Kidney (tissue), 14 donors: Measurements from ENCODE around the gene KLHL21. TPM values are rescaled to one million over a fixed set of nuclear protein-coding genes. Genes with fewer than 3 reads are reported as not detected.

Experiments
- DNase-seq, 5 donors: peaks; one replicate each; pipeline ENCODE4 v3.0.0-alpha.2; 2013 to 2020
- FAIRE-seq: peaks from 2 replicates; lab custom pipeline; 2012; peaks lifted over from hg19 to GRCh38; lab: Jason Lieb, UNC
- H3K27ac ChIP-seq, 2 donors: one replicate each; pipeline ENCODE4 v1.7.0; 2013; ENCODE audit warnings: low read depth in 2 of 2, low read length in 2 of 2, inconsistent platforms in 1 of 2
- H3K27me3 ChIP-seq: one replicate; pipeline ENCODE4 v1.7.1; 2013; ENCODE audit warnings: low read length, inconsistent platforms; ENCODE audit not compliant: control insufficient read depth, insufficient read depth
- H3K36me3 ChIP-seq, 3 donors: one replicate each; pipeline versions ENCODE4 v1.7.0 to v1.7.1; 2013; ENCODE audit warnings: low read length in 3 of 3, control low read depth in 1 of 3, inconsistent platforms in 1 of 3; ENCODE audit not compliant: insufficient read depth in 3 of 3, control insufficient read depth in 2 of 3
- H3K4me1 ChIP-seq, 3 donors: one replicate each; pipeline versions ENCODE4 v1.7.0 to v1.7.1; 2013; ENCODE audit warnings: low read length in 3 of 3, inconsistent platforms in 1 of 3, low read depth in 1 of 3; ENCODE audit not compliant: control insufficient read depth in 2 of 3, insufficient read depth in 2 of 3
- H3K4me3 ChIP-seq, 3 donors: one replicate each; pipeline versions ENCODE4 v1.7.0 to v1.8.1; 2013; ENCODE audit warnings: low read length in 3 of 3, control low read depth in 1 of 3, inconsistent platforms in 1 of 3
- H3K9ac ChIP-seq, 3 donors: one replicate each; pipeline versions ENCODE4 v1.7.0 to v1.7.1; 2013; ENCODE audit warnings: low read length in 3 of 3, control low read depth in 1 of 3, inconsistent platforms in 1 of 3
- H3K9me3 ChIP-seq, 3 donors: one replicate each; pipeline versions ENCODE4 v1.7.0 to v1.7.1; 2013; ENCODE audit warnings: low read length in 3 of 3, control low read depth in 1 of 3, inconsistent platforms in 1 of 3; ENCODE audit not compliant: control insufficient read depth in 2 of 3, insufficient read depth in 1 of 3
- intact Hi-C: fragments of 100-400 bp; cut with DNase I; formaldehyde crosslinking; loops from one replicate; pipeline ENCODE4 v1.11.1; 2022
- polyA plus RNA-seq: library from polyadenylated mRNA; stranded (reverse); fragments of 350-450 nt; fragmentation: Illumina TruSeq; extraction: RNeasy Lipid Tissue Mini Kit (QIAGEN cat#74804); gene quantifications from one replicate; pipeline ENCODE4 v1.2.3, GENCODE V29; 2014; ENCODE audit warnings: low read depth, low replicate concordance; ENCODE audit not compliant: insufficient read depth
- total RNA-seq: library from RNA; stranded (reverse); fragmentation: NEBNext Ultra II Directional; extraction: Animal tissue kit (Norgen Biotek cat#: 25700); gene quantifications from one replicate; pipeline ENCODE4 v1.2.1, GENCODE V29; 2021
- TF ChIP-seq, protein P1 (sequence below): IDR thresholded peaks from 3 replicates; pipeline ENCODE4 v1.5.1; 2012; ENCODE audit warnings: mild to moderate bottlenecking, moderate library complexity, borderline replicate concordance; ENCODE audit not compliant: insufficient read depth; ENCODE audit errors: extremely low read depth
- donor health status: control.
- donor health status: control.
- donor health status: control.
- donor health status: control.
- donor health status: control.
- donor health status: DM: yes; HTN: yes; CAD: no.
- donor health status: Normal renal cell carcinoma (clear cell type).

Gene KLHL21
- total and polyA plus RNA-seq, 2 donors from 2014 or later: 13.9 to 25.0 TPM

- no peak for FAIRE-seq
- intact Hi-C loops: no loop called here
- H3K36me3 ChIP-seq: peaks cover 0 to 56% (median 43%) of the 10 kb centered on the region in 3 donors
These were observed 7.5 kb downstream of the KLHL21 start for GRCh38 chr1:6594977-6595740.

DNA sequence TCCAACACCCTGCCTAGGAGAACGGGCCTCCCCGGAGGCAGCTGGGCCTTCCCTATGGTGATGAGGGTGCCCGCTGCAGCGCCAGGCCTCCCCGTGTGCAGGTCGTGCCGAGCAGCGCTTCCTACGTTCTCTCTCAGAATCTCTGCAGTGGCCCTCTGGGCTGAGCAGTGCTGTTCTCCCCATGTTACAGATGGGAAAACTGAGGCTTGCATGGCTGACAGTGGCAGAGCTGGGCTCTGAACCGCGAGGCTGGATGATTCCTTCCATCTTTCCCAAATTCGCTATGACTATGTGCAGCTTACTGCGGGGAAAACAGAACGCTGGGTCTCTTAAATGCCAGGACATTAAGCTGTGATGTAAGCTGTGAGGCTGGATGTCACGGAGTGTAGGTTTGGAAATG is 8.9 kb downstream of the KLHL21 start:
- H3K9me3 ChIP-seq: no peaks in the 10 kb centered on the region
- no peak overlapping the region for H3K9ac ChIP-seq
- no peak overlapping the region for H3K27ac ChIP-seq
- no peak overlapping the region for H3K4me3 ChIP-seq
- intact Hi-C loops: no loop called here
- H3K27me3 ChIP-seq: no peaks in the 10 kb centered on the region
- TF ChIP-seq, protein P1, sequence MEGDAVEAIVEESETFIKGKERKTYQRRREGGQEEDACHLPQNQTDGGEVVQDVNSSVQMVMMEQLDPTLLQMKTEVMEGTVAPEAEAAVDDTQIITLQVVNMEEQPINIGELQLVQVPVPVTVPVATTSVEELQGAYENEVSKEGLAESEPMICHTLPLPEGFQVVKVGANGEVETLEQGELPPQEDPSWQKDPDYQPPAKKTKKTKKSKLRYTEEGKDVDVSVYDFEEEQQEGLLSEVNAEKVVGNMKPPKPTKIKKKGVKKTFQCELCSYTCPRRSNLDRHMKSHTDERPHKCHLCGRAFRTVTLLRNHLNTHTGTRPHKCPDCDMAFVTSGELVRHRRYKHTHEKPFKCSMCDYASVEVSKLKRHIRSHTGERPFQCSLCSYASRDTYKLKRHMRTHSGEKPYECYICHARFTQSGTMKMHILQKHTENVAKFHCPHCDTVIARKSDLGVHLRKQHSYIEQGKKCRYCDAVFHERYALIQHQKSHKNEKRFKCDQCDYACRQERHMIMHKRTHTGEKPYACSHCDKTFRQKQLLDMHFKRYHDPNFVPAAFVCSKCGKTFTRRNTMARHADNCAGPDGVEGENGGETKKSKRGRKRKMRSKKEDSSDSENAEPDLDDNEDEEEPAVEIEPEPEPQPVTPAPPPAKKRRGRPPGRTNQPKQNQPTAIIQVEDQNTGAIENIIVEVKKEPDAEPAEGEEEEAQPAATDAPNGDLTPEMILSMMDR: no peak
- H3K36me3 ChIP-seq: peaks cover 0 to 66% (median 51%) of the 10 kb centered on the region in 3 donors
- no peak for DNase-seq
- H3K4me1 ChIP-seq: peaks cover 0 to 20% (median 18%) of the 10 kb centered on the region in 3 donors
- FAIRE-seq: no peak

More at GRCh38 chr1:6594977-6595740, 7.5 kb downstream of the KLHL21 start:
- Histone ChIP-seq H3K4me1 (peaks cover 0 to 27% (median 23%) of the 10 kb centered on the region in 3 donors), H3K27me3 (no peaks in the 10 kb centered on the region), H3K9me3 (no peaks in the 10 kb centered on the region), H3K27ac (no peak overlapping the region), H3K9ac (no peak overlapping the region), H3K4me3 (no peak overlapping the region)
- no peak for DNase-seq
- TF ChIP-seq, protein P1: no peak

GRCh38 chr1:6592865-6593593 is 9.6 kb downstream of the KLHL21 start:
- peaks cover 0 to 18% (median 17%) of the 10 kb centered on the region in 3 donors for H3K4me1 ChIP-seq
- DNase-seq: no peak
- no peak overlapping the region for H3K27ac ChIP-seq
- H3K4me3 ChIP-seq: no peak overlapping the region
- H3K9me3 ChIP-seq: no peaks in the 10 kb centered on the region
- FAIRE-seq: no peak
- intact Hi-C loops: no loop called here
- TF ChIP-seq, protein P1: no peak
- peaks cover 0 to 64% (median 56%) of the 10 kb centered on the region in 3 donors for H3K36me3 ChIP-seq
- H3K9ac ChIP-seq: no peak overlapping the region
- no peaks in the 10 kb centered on the region for H3K27me3 ChIP-seq
